GM23338 (cell line): ENCODE results near the gene RPS6KA3. TPM values are rescaled to one million over a fixed set of nuclear protein-coding genes. Genes with fewer than 3 reads are reported as not detected.

Source experiments
- ATAC-seq: fragments of 200-7000 bp; cut with Tn5 transposase; 3 replicates; pipeline ENCODE4 v1.9.1; 2020
- DNase-seq: peaks from one replicate; pipeline ENCODE4 v3.0.0-alpha.2; 2015; ENCODE audit warnings: low spot score
- H2AFZ ChIP-seq: fragments of 200-600 bp; sonication (generic); 2 replicates; pipeline ENCODE4 v1.8.0; 2016; ENCODE audit warnings: antibody characterized with exemption, mild to moderate bottlenecking, moderate library complexity
- H3F3A ChIP-seq: fragments of 200-600 bp; sonication (generic); replicated peaks from 2 replicates; pipeline ENCODE4 v1.8.0; 2017; ENCODE audit warnings: antibody characterized with exemption, mixed run types, low read depth
- H3K27ac ChIP-seq: fragments of 200-600 bp; sonication (generic); 2 replicates; pipeline ENCODE4 v1.6.1; 2016; ENCODE audit warnings: low read depth
- H3K27me3 ChIP-seq: fragments of 200-600 bp; sonication (generic); 2 replicates; pipeline ENCODE4 v1.8.0; 2016; ENCODE audit warnings: mild to moderate bottlenecking, mixed run types, moderate library complexity; ENCODE audit not compliant: insufficient read depth
- H3K36me3 ChIP-seq: fragments of 200-600 bp; sonication (generic); 2 replicates; pipeline ENCODE4 v1.8.0; 2016; ENCODE audit warnings: mild to moderate bottlenecking; ENCODE audit not compliant: insufficient read depth
- H3K4me1 ChIP-seq: fragments of 200-600 bp; sonication (generic); 2 replicates; pipeline ENCODE4 v1.8.0; 2016; ENCODE audit warnings: mild to moderate bottlenecking, moderate library complexity; ENCODE audit not compliant: insufficient read depth
- H3K4me2 ChIP-seq: fragments of 200-600 bp; sonication (generic); 2 replicates; pipeline ENCODE4 v1.7.1; 2017; ENCODE audit warnings: mixed run types
- H3K4me3 ChIP-seq: fragments of 200-600 bp; sonication (generic); 2 replicates; pipeline ENCODE4 v1.6.1; 2016; ENCODE audit warnings: mixed run types
- H3K79me2 ChIP-seq: fragments of 200-600 bp; sonication (generic); replicated peaks from 2 replicates; pipeline ENCODE4 v1.8.0; 2017; ENCODE audit warnings: mild to moderate bottlenecking; ENCODE audit not compliant: insufficient read depth
- H3K9me2 ChIP-seq: fragments of 200-600 bp; sonication (generic); 2 replicates; pipeline ENCODE4 v1.8.0; 2017; ENCODE audit not compliant: insufficient read depth
- H4K20me1 ChIP-seq: fragments of 200-600 bp; sonication (generic); replicated peaks from 2 replicates; pipeline ENCODE4 v1.8.0; 2017; ENCODE audit warnings: mild to moderate bottlenecking; ENCODE audit not compliant: insufficient read depth
- H3K27ac Mint-ChIP-seq: 2 replicates; pipeline ENCODE4 v1.8.0; 2020; ENCODE audit warnings: inconsistent platforms, mild to moderate bottlenecking, moderate library complexity, mixed read lengths
- H3K27me3 Mint-ChIP-seq: 3 replicates; pipeline ENCODE4 v1.8.0; 2022; ENCODE audit warnings: low read depth, mild to moderate bottlenecking, moderate library complexity, mixed read lengths, inconsistent platforms; ENCODE audit not compliant: insufficient read depth, poor library complexity
- H3K36me3 Mint-ChIP-seq: 3 replicates; pipeline ENCODE4 v1.8.0; 2021; ENCODE audit warnings: low read depth, mild to moderate bottlenecking, inconsistent platforms, moderate library complexity, mixed read lengths
- H3K4me1 Mint-ChIP-seq: 3 replicates; pipeline ENCODE4 v1.8.0; 2020; ENCODE audit warnings: mild to moderate bottlenecking, inconsistent platforms, mixed read lengths
- H3K4me3 Mint-ChIP-seq: 3 replicates; pipeline ENCODE4 v1.8.0; 2021; ENCODE audit warnings: moderate library complexity, mild to moderate bottlenecking, inconsistent platforms, mixed read lengths
- H3K9me3 Mint-ChIP-seq: 3 replicates; pipeline ENCODE4 v1.8.0; 2020; ENCODE audit warnings: moderate library complexity, mild to moderate bottlenecking, inconsistent platforms, mixed read lengths
- CREB1 ChIP-seq: fragments of 250-450 bp; sonication (Bioruptor Pico); IDR thresholded peaks from 2 replicates; pipeline ENCODE4 v1.5.0; 2020; ENCODE audit warnings: low read depth, mild to moderate bottlenecking, moderate library complexity
- ETS1 ChIP-seq: IDR thresholded peaks from 2 replicates; pipeline ENCODE4 v1.6.1; 2016; ENCODE audit warnings: antibody characterized with exemption
- EZH2 ChIP-seq: fragments of 200-600 bp; sonication (generic); IDR thresholded peaks from one replicate; pipeline ENCODE4 v1.8.0; 2017; ENCODE audit warnings: antibody characterized with exemption, mild to moderate bottlenecking, low read depth; ENCODE audit not compliant: unreplicated experiment
- EZH2phosphoT487 ChIP-seq: fragments of 200-600 bp; sonication (generic); IDR thresholded peaks from one replicate; pipeline ENCODE4 v1.8.1; 2018; ENCODE audit warnings: antibody characterized with exemption; ENCODE audit not compliant: unreplicated experiment
- JUNB ChIP-seq: IDR thresholded peaks from one replicate; pipeline ENCODE4 v1.6.1; 2016; ENCODE audit warnings: antibody characterized with exemption; ENCODE audit not compliant: unreplicated experiment
- NANOG ChIP-seq: IDR thresholded peaks from 2 replicates; pipeline ENCODE4 v1.6.1; 2016; ENCODE audit warnings: antibody characterized with exemption, borderline replicate concordance
- POLR2AphosphoS5 ChIP-seq: IDR thresholded peaks from 2 replicates; pipeline ENCODE4 v1.6.1; 2016; ENCODE audit warnings: antibody characterized with exemption, low read depth
- STAT1 ChIP-seq: IDR thresholded peaks from one replicate; pipeline ENCODE4 v1.6.1; 2016; ENCODE audit warnings: antibody characterized with exemption; ENCODE audit not compliant: unreplicated experiment
- ZNF114 ChIP-seq: fragments of 250-450 bp; sonication (Bioruptor Pico); IDR thresholded peaks from 2 replicates; pipeline ENCODE4 v1.5.0; 2020; ENCODE audit warnings: mild to moderate bottlenecking, moderate library complexity
- ZNF331 ChIP-seq: fragments of 250-450 bp; sonication (Bioruptor Pico); IDR thresholded peaks from 2 replicates; pipeline ENCODE4 v1.5.0; 2020; ENCODE audit warnings: low read depth, mild to moderate bottlenecking, moderate library complexity
- polyA plus RNA-seq: library from polyadenylated mRNA; unstranded; fragments of >200 nt; fragmentation: Nextera tagmentation; extraction: Ambion mirVana; gene quantifications from 2 replicates; pipeline ENCODE4 v1.2.1, GENCODE V29; 2016
- total RNA-seq: library from RNA; depleted of rRNA; stranded (reverse); fragments of >200 nt; shearing (Covaris generic); gene quantifications from 2 replicates; pipeline ENCODE4 v1.2.3, GENCODE V29; 2014
- TF ChIP-seq, protein P1 (sequence below): fragments of 250-450 bp; sonication (Bioruptor Pico); IDR thresholded peaks from 2 replicates; pipeline ENCODE4 v1.5.0; 2020; ENCODE audit warnings: mild to moderate bottlenecking, moderate library complexity
- TF ChIP-seq, protein P2 (sequence below): IDR thresholded peaks from one replicate; pipeline ENCODE4 v1.6.1; 2018; ENCODE audit warnings: antibody characterized with exemption; ENCODE audit not compliant: unreplicated experiment

The RPS6KA3 gene
- total and polyA plus RNA-seq, 2 experiments from 2014 or later = 3.2 to 12.2 TPM

DNA sequence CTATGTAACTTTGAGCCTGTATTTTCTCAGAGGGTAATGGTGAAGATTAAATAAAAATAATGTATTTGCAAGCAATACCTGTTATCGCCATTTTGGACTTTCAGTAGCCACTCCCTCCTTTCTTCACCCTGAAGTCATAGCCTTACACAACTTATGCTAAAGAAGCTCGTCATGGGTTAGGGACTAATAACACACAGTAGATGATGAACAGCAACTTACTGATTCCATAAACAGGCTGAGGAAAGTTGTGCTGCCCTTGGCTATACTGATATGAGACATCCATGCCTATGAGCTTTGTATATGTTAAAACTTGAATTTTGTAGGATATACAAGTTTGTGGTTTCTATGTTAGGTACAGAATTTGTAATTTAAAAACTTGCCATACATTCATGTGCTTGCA lies 93.4 kb downstream of the RPS6KA3 start:
- H3K9me3 Mint-ChIP-seq = no peaks in the 10 kb centered on the region
- Histone ChIP-seq H3K4me3 (no peak overlapping the region), H2AFZ (no peak overlapping the region), H3K27me3 (no peaks in the 10 kb centered on the region), H4K20me1 (no peaks in the 10 kb centered on the region), H3F3A (no peaks in the 10 kb centered on the region), H3K4me2 (no peak overlapping the region), H3K36me3 (no peaks in the 10 kb centered on the region), H3K4me1 (no peaks in the 10 kb centered on the region), H3K79me2 (no peaks in the 10 kb centered on the region), H3K27ac (no peak overlapping the region), H3K9me2 (no peaks in the 10 kb centered on the region)
- DNase-seq (no peak), ATAC-seq (no peak)
- no peak overlapping the region for H3K4me3 Mint-ChIP-seq
- no peak for TF ChIP-seq EZH2
- TF ChIP-seq ZNF331 = no peak
- TF ChIP-seq JUNB = no peak
- H3K27me3 Mint-ChIP-seq = no peaks in the 10 kb centered on the region
- peaks cover 7% of the 10 kb centered on the region; the same call in 2 of the 3 replicates for H3K36me3 Mint-ChIP-seq
- H3K4me1 Mint-ChIP-seq = no peaks in the 10 kb centered on the region
- no peak overlapping the region for H3K27ac Mint-ChIP-seq

DNA sequence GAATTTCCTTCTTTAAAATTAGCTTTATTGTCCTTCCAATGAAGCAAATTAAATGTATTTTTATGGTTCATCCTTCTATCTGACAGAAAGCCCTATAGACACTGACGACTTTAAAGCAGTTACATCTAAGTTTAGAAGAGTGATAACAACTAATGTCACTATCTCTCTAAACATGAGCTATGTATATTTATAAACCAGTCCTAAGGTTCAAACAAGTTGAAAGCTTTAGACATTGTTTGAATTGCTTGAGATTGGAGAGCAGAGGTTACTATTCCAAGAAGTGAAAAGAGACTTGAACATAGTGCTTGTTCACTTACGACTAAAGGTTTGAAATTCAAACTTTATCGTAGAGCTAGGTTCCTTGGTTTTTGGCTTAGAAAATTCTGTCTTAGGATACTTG lies 94.8 kb downstream of the RPS6KA3 start:
- Histone ChIP-seq H3K27me3 (no peaks in the 10 kb centered on the region), H3K79me2 (no peaks in the 10 kb centered on the region), H4K20me1 (no peaks in the 10 kb centered on the region), H3K36me3 (no peaks in the 10 kb centered on the region), H3K4me2 (no peak overlapping the region), H3K4me3 (no peak overlapping the region), H3F3A (no peaks in the 10 kb centered on the region), H3K9me2 (no peaks in the 10 kb centered on the region), H3K27ac (no peak overlapping the region), H3K4me1 (no peaks in the 10 kb centered on the region), H2AFZ (no peak overlapping the region)
- no peak for DNase-seq
- H3K36me3 Mint-ChIP-seq = peaks cover 9% of the 10 kb centered on the region; the same call in 2 of the 3 replicates
- ATAC-seq = no peak
- H3K27ac Mint-ChIP-seq = no peak overlapping the region
- no peaks in the 10 kb centered on the region for H3K9me3 Mint-ChIP-seq
- no peaks in the 10 kb centered on the region for H3K4me1 Mint-ChIP-seq
- H3K27me3 Mint-ChIP-seq = no peaks in the 10 kb centered on the region
- H3K4me3 Mint-ChIP-seq = no peak overlapping the region
- no peak for TF ChIP-seq NANOG
- TF ChIP-seq POLR2AphosphoS5 = no peak
- no peak for TF ChIP-seq JUNB
- TF ChIP-seq, protein P1, sequence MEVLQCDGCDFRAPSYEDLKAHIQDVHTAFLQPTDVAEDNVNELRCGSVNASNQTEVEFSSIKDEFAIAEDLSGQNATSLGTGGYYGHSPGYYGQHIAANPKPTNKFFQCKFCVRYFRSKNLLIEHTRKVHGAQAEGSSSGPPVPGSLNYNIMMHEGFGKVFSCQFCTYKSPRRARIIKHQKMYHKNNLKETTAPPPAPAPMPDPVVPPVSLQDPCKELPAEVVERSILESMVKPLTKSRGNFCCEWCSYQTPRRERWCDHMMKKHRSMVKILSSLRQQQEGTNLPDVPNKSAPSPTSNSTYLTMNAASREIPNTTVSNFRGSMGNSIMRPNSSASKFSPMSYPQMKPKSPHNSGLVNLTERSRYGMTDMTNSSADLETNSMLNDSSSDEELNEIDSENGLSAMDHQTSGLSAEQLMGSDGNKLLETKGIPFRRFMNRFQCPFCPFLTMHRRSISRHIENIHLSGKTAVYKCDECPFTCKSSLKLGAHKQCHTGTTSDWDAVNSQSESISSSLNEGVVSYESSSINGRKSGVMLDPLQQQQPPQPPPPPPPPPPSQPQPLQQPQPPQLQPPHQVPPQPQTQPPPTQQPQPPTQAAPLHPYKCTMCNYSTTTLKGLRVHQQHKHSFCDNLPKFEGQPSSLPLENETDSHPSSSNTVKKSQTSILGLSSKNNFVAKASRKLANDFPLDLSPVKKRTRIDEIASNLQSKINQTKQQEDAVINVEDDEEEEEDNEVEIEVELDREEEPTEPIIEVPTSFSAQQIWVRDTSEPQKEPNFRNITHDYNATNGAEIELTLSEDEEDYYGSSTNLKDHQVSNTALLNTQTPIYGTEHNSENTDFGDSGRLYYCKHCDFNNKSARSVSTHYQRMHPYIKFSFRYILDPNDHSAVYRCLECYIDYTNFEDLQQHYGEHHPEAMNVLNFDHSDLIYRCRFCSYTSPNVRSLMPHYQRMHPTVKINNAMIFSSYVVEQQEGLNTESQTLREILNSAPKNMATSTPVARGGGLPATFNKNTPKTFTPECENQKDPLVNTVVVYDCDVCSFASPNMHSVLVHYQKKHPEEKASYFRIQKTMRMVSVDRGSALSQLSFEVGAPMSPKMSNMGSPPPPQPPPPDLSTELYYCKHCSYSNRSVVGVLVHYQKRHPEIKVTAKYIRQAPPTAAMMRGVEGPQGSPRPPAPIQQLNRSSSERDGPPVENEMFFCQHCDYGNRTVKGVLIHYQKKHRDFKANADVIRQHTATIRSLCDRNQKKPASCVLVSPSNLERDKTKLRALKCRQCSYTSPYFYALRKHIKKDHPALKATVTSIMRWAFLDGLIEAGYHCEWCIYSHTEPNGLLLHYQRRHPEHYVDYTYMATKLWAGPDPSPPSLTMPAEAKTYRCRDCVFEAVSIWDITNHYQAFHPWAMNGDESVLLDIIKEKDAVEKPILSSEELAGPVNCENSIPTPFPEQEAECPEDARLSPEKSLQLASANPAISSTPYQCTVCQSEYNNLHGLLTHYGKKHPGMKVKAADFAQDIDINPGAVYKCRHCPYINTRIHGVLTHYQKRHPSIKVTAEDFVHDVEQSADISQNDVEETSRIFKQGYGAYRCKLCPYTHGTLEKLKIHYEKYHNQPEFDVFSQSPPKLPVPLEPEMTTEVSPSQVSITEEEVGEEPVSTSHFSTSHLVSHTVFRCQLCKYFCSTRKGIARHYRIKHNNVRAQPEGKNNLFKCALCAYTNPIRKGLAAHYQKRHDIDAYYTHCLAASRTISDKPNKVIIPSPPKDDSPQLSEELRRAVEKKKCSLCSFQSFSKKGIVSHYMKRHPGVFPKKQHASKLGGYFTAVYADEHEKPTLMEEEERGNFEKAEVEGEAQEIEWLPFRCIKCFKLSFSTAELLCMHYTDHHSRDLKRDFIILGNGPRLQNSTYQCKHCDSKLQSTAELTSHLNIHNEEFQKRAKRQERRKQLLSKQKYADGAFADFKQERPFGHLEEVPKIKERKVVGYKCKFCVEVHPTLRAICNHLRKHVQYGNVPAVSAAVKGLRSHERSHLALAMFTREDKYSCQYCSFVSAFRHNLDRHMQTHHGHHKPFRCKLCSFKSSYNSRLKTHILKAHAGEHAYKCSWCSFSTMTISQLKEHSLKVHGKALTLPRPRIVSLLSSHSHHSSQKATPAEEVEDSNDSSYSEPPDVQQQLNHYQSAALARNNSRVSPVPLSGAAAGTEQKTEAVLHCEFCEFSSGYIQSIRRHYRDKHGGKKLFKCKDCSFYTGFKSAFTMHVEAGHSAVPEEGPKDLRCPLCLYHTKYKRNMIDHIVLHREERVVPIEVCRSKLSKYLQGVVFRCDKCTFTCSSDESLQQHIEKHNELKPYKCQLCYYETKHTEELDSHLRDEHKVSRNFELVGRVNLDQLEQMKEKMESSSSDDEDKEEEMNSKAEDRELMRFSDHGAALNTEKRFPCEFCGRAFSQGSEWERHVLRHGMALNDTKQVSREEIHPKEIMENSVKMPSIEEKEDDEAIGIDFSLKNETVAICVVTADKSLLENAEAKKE = no peak
- TF ChIP-seq ZNF331 = no peak
- no peak for TF ChIP-seq ZNF114 (CRISPR knock-in tag)
- TF ChIP-seq, protein P2, sequence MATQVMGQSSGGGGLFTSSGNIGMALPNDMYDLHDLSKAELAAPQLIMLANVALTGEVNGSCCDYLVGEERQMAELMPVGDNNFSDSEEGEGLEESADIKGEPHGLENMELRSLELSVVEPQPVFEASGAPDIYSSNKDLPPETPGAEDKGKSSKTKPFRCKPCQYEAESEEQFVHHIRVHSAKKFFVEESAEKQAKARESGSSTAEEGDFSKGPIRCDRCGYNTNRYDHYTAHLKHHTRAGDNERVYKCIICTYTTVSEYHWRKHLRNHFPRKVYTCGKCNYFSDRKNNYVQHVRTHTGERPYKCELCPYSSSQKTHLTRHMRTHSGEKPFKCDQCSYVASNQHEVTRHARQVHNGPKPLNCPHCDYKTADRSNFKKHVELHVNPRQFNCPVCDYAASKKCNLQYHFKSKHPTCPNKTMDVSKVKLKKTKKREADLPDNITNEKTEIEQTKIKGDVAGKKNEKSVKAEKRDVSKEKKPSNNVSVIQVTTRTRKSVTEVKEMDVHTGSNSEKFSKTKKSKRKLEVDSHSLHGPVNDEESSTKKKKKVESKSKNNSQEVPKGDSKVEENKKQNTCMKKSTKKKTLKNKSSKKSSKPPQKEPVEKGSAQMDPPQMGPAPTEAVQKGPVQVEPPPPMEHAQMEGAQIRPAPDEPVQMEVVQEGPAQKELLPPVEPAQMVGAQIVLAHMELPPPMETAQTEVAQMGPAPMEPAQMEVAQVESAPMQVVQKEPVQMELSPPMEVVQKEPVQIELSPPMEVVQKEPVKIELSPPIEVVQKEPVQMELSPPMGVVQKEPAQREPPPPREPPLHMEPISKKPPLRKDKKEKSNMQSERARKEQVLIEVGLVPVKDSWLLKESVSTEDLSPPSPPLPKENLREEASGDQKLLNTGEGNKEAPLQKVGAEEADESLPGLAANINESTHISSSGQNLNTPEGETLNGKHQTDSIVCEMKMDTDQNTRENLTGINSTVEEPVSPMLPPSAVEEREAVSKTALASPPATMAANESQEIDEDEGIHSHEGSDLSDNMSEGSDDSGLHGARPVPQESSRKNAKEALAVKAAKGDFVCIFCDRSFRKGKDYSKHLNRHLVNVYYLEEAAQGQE = no peak
- TF ChIP-seq STAT1 = no peak
- no peak for TF ChIP-seq ETS1
- TF ChIP-seq CREB1 = no peak
- TF ChIP-seq EZH2phosphoT487 = no peak
- no peak for TF ChIP-seq EZH2
